HG03378 (cell line): ENCODE measurements around the gene ANXA6.
"Not testable (repeated sequence)": the region's sequence is repeated elsewhere in the genome, so short reads cannot be mapped to it uniquely, and the experiment has no call there.

Experiments
- ATAC-seq: cut with Tn5 transposase; IDR thresholded peaks from one replicate; pipeline ENCODE4 v1.9.1; 2021; ENCODE audit warnings: mild to moderate bottlenecking, moderate library complexity; ENCODE audit not compliant: unreplicated experiment

Gene ANXA6

GRCh38 chr5:151157426-151158286, at the start of gene ANXA6:
ANXA6 (minus strand) TSS chr5:151157779; CDS start chr5:151147901, 9,878 bp downstream.
- ATAC-seq, result no peak

GRCh38 chr5:151205411-151205810, 47.8 kb upstream of the ANXA6 start:
- ATAC-seq, result no peak

- no peak for ATAC-seq
Observed at GRCh38 chr5:151204051-151204450, 46.5 kb upstream of the ANXA6 start.

- no peak for ATAC-seq
Observed at GRCh38 chr5:151202381-151203139, 45.0 kb upstream of the ANXA6 start.

GRCh38 chr5:151200913-151201595, 43.5 kb upstream of the ANXA6 start:
- no peak for ATAC-seq

GRCh38 chr5:151199581-151200185, 42.1 kb upstream of the ANXA6 start:
- no peak for ATAC-seq

GRCh38 chr5:151198861-151199260, 41.3 kb upstream of the ANXA6 start:
- ATAC-seq, result no peak

- ATAC-seq, result not testable (repeated sequence)
Observed at GRCh38 chr5:151197291-151197600, 39.7 kb upstream of the ANXA6 start.

- ATAC-seq, result peak; percentile 94
Observed at GRCh38 chr5:151196556-151197290, 39.1 kb upstream of the ANXA6 start.

- ATAC-seq, result no peak
Observed at GRCh38 chr5:151195622-151196021, 38.0 kb upstream of the ANXA6 start.

GRCh38 chr5:151192626-151193025, 35.0 kb upstream of the ANXA6 start:
- ATAC-seq, result no peak

GRCh38 chr5:151191661-151192060, 34.1 kb upstream of the ANXA6 start:
- ATAC-seq, result no peak

- no peak for ATAC-seq
Observed at GRCh38 chr5:151189151-151189550, 31.6 kb upstream of the ANXA6 start.

- ATAC-seq, result no peak
Observed at GRCh38 chr5:151186538-151186937, 29.0 kb upstream of the ANXA6 start.

GRCh38 chr5:151186052-151186451, 28.5 kb upstream of the ANXA6 start:
- ATAC-seq, result no peak

GRCh38 chr5:151184316-151185042, 26.9 kb upstream of the ANXA6 start:
- no peak for ATAC-seq

GRCh38 chr5:151183456-151184245, 26.1 kb upstream of the ANXA6 start:
- no peak for ATAC-seq

- no peak for ATAC-seq
Observed at GRCh38 chr5:151182976-151183375, 25.4 kb upstream of the ANXA6 start.

- ATAC-seq, result no peak
Observed at GRCh38 chr5:151182524-151182900, 24.9 kb upstream of the ANXA6 start.
